Smooth muscle cell (in vitro differentiated cells): ENCODE measurements around the gene RAB37. TPM values are rescaled to one million over a fixed set of nuclear protein-coding genes. Genes with fewer than 3 reads are reported as not detected.

Source experiments
- DNase-seq: peaks from one replicate; lab custom pipeline; 2025; ENCODE audit not compliant: unreplicated experiment; lab: John Stamatoyannopoulos, UW
- H2AFZ ChIP-seq: fragments of 200-600 bp; sonication (generic); 2 replicates; pipeline ENCODE4 v1.6.0; 2016; ENCODE audit warnings: antibody characterized with exemption, low read depth, mild to moderate bottlenecking
- H3F3A ChIP-seq: fragments of 200-600 bp; sonication (generic); 2 replicates; pipeline ENCODE4 v1.6.0; 2017; ENCODE audit warnings: antibody characterized with exemption, low read depth
- H3K27ac ChIP-seq: fragments of 200-600 bp; sonication (generic); 2 replicates; pipeline ENCODE4 v1.5.1; 2016; ENCODE audit warnings: low read depth, mild to moderate bottlenecking
- H3K27me3 ChIP-seq: fragments of 200-600 bp; sonication (generic); 2 replicates; pipeline ENCODE4 v1.6.1; 2016; ENCODE audit warnings: low read depth, mild to moderate bottlenecking
- H3K36me3 ChIP-seq: fragments of 200-600 bp; sonication (generic); 2 replicates; pipeline ENCODE4 v1.5.1; 2016; ENCODE audit warnings: low read depth
- H3K4me1 ChIP-seq: fragments of 200-600 bp; sonication (generic); 2 replicates; pipeline ENCODE4 v1.5.1; 2016; ENCODE audit warnings: low read depth
- H3K4me2 ChIP-seq: fragments of 200-600 bp; sonication (generic); 2 replicates; pipeline ENCODE4 v1.6.0; 2016; ENCODE audit warnings: mild to moderate bottlenecking
- H3K4me3 ChIP-seq: fragments of 200-600 bp; sonication (generic); 2 replicates; pipeline ENCODE4 v1.5.1; 2016; ENCODE audit warnings: mild to moderate bottlenecking
- H3K79me2 ChIP-seq: fragments of 200-600 bp; sonication (generic); 2 replicates; pipeline ENCODE4 v1.6.0; 2016; ENCODE audit warnings: low read depth, mild to moderate bottlenecking
- H3K9ac ChIP-seq: fragments of 200-600 bp; sonication (generic); 2 replicates; pipeline ENCODE4 v1.6.0; 2016; ENCODE audit warnings: low read depth
- H3K9me3 ChIP-seq: fragments of 200-600 bp; sonication (generic); replicated peaks from 2 replicates; pipeline ENCODE4 v1.5.1; 2016; ENCODE audit warnings: low read depth
- H4K20me1 ChIP-seq: fragments of 200-600 bp; sonication (generic); 2 replicates; pipeline ENCODE4 v1.6.0; 2016; ENCODE audit warnings: low read depth
- CTCF ChIP-seq: fragments of 200-600 bp; sonication (generic); IDR thresholded peaks from 2 replicates; pipeline ENCODE4 v1.5.1; 2017; ENCODE audit warnings: borderline replicate concordance, mild to moderate bottlenecking, antibody characterized with exemption; ENCODE audit not compliant: insufficient read depth, poor library complexity, severe bottlenecking
- WGBS: methylation state at CpG from one replicate; pipeline ENCODE4 v1.1.7; 2016; ENCODE audit warnings: low lambda C conversion rate; 5-methylcytosine and 5-hydroxymethylcytosine counted together
- polyA plus RNA-seq: library from polyadenylated mRNA; unstranded; fragments of >200 nt; fragmentation: Nextera tagmentation; extraction: Ambion mirVana; gene quantifications from 2 replicates; pipeline ENCODE4 v1.2.1, GENCODE V29; 2016
- total RNA-seq: library from RNA; depleted of rRNA; stranded (reverse); fragments of >200 nt; gene quantifications from 2 replicates; pipeline ENCODE4 v1.2.3, GENCODE V29; 2014

RAB37 gene
- total and polyA plus RNA-seq, 2 experiments from 2014 or later, result 0.16 TPM; not detected in 1

GRCh38 chr17:74711058-74711824 is 25.8 kb upstream of the RAB37 start:
- no peak overlapping the region for H3K9ac ChIP-seq
- no peak overlapping the region for H2AFZ ChIP-seq
- no peaks in the 10 kb centered on the region for H3K4me1 ChIP-seq
- no peak overlapping the region for H3K4me2 ChIP-seq
- H3K27ac ChIP-seq, result no peak overlapping the region
- H3K27me3 ChIP-seq, result peaks cover 11% of the 10 kb centered on the region
- no peak for TF ChIP-seq CTCF
- H3F3A ChIP-seq, result no peaks in the 10 kb centered on the region
- no peaks in the 10 kb centered on the region for H4K20me1 ChIP-seq
- 85% methylated on average over 12 of the region's 12 CpGs for WGBS
- no peaks in the 10 kb centered on the region for H3K36me3 ChIP-seq
- H3K9me3 ChIP-seq, result no peaks in the 10 kb centered on the region
- no peak overlapping the region for H3K4me3 ChIP-seq
- no peak for DNase-seq
- H3K79me2 ChIP-seq, result no peaks in the 10 kb centered on the region

GRCh38 chr17:74712301-74712700 is 24.8 kb upstream of the RAB37 start:
- H3K9ac ChIP-seq, result no peak overlapping the region
- H3F3A ChIP-seq, result no peaks in the 10 kb centered on the region
- no peaks in the 10 kb centered on the region for H3K36me3 ChIP-seq
- peaks cover 9% of the 10 kb centered on the region for H3K27me3 ChIP-seq
- no peak for DNase-seq
- no peaks in the 10 kb centered on the region for H3K4me1 ChIP-seq
- H3K4me2 ChIP-seq, result no peak overlapping the region
- no peaks in the 10 kb centered on the region for H3K9me3 ChIP-seq
- H4K20me1 ChIP-seq, result no peaks in the 10 kb centered on the region
- TF ChIP-seq CTCF, result no peak
- no peak overlapping the region for H3K4me3 ChIP-seq
- WGBS, result 86% methylated on average over 7 of the region's 7 CpGs
- no peak overlapping the region for H2AFZ ChIP-seq
- H3K27ac ChIP-seq, result no peak overlapping the region
- H3K79me2 ChIP-seq, result no peaks in the 10 kb centered on the region

- no peak within 1 kb of the TSS for H3K27ac ChIP-seq
- TF ChIP-seq CTCF, result no peak
- no peak within 1 kb of the TSS for H3K4me3 ChIP-seq
- no peaks in the 10 kb centered on the region for H3K79me2 ChIP-seq
- WGBS, result 92% methylated on average over 8 of the region's 8 CpGs
- no peak within 1 kb of the TSS for H3K4me2 ChIP-seq
- no peaks in the 10 kb centered on the region for H3K9me3 ChIP-seq
- H3K27me3 ChIP-seq, result peaks cover 11% of the 10 kb centered on the region
- DNase-seq, result no peak
- no peaks in the 10 kb centered on the region for H3K36me3 ChIP-seq
- H2AFZ ChIP-seq, result no peak within 1 kb of the TSS
- H3K9ac ChIP-seq, result no peak within 1 kb of the TSS
- H3K4me1 ChIP-seq, result no peaks in the 10 kb centered on the region
- H4K20me1 ChIP-seq, result no peaks in the 10 kb centered on the region
- no peaks in the 10 kb centered on the region for H3F3A ChIP-seq
Observed at GRCh38 chr17:74712756-74713155, 24.3 kb upstream of the RAB37 start, which contains the start of gene CD300LF. TSS of gene CD300LF (minus strand) at chr17:74712923. CDS start at chr17:74712866, 57 bp downstream.

- Histone ChIP-seq H3K9me3 (no peaks in the 10 kb centered on the region), H3K36me3 (no peaks in the 10 kb centered on the region), H4K20me1 (no peaks in the 10 kb centered on the region), H2AFZ (no peak overlapping the region), H3K27me3 (peaks cover 15% of the 10 kb centered on the region), H3K79me2 (no peaks in the 10 kb centered on the region), H3K9ac (no peak overlapping the region), H3K4me2 (no peak overlapping the region), H3K4me1 (no peaks in the 10 kb centered on the region), H3K27ac (no peak overlapping the region), H3F3A (no peaks in the 10 kb centered on the region), H3K4me3 (no peak overlapping the region)
- DNase-seq, result no peak
- WGBS, result 93% methylated on average over 12 of the region's 12 CpGs
- no peak for TF ChIP-seq CTCF
Observed at GRCh38 chr17:74713171-74713755, 23.8 kb upstream of the RAB37 start.
